K562 (cell line): ENCODE results near the gene HOXB1. TPM values are rescaled to one million over a fixed set of nuclear protein-coding genes. Genes with fewer than 3 reads are reported as not detected.

ENCODE experiments used
- DEAF1 ChIP-seq: fragments of 450-650 bp; formaldehyde crosslinking; IDR thresholded peaks from 2 replicates; pipeline ENCODE4 v1.4.0; 2020; ENCODE audit warnings: mild to moderate bottlenecking, moderate library complexity
- ELK3 ChIP-seq: fragments of 450-650 bp; formaldehyde crosslinking; IDR thresholded peaks from 2 replicates; pipeline ENCODE4 v1.4.0; 2020; ENCODE audit warnings: mild to moderate bottlenecking
- ILF3 ChIP-seq: fragments of 450-650 bp; IDR thresholded peaks from 2 replicates; pipeline ENCODE4 v1.6.1; 2018; ENCODE audit warnings: antibody characterized with exemption, mild to moderate bottlenecking, moderate library complexity, borderline replicate concordance
- PBX2 ChIP-seq, 2 experiments: IDR thresholded peaks in 1 of 2; conservative IDR thresholded peaks in 1 of 2; 2 replicates each; pipeline ENCODE4 v1.6.1; 2016; ENCODE audit warnings: low read depth in 2 of 2, mild to moderate bottlenecking in 1 of 2, missing compliant biosample characterization in 1 of 2, missing genetic modification characterization in 1 of 2, moderate library complexity in 1 of 2
- SPI1 ChIP-seq: IDR thresholded peaks from 2 replicates; pipeline ENCODE4 v1.6.1; 2011; ENCODE audit warnings: low read depth, low read length, control low read depth, borderline replicate concordance
- TAF1 ChIP-seq: IDR thresholded peaks from 2 replicates; pipeline ENCODE4 v1.6.1; 2011; ENCODE audit warnings: mild to moderate bottlenecking, low read length, moderate library complexity; ENCODE audit not compliant: insufficient read depth, control insufficient read depth, severe bottlenecking; ENCODE audit errors: extremely low read depth
- TCFL5 ChIP-seq: fragments of 250-450 bp; sonication (Bioruptor Pico); conservative IDR thresholded peaks from 2 replicates; pipeline ENCODE4 v1.6.1; 2021; ENCODE audit warnings: mild to moderate bottlenecking, moderate library complexity, matching md5 sums
- TRIM25 ChIP-seq: fragments of 450-650 bp; IDR thresholded peaks from 2 replicates; pipeline ENCODE4 v1.7.0; 2016; ENCODE audit warnings: borderline replicate concordance
- YY1 ChIP-seq, 3 experiments: IDR thresholded peaks; 2 replicates each; pipeline ENCODE4 v1.6.1; 2011; ENCODE audit warnings: low read length in 2 of 3, mild to moderate bottlenecking in 2 of 3, moderate library complexity in 2 of 3, borderline replicate concordance in 1 of 3, control low read depth in 1 of 3, low read depth in 1 of 3; ENCODE audit not compliant: insufficient read depth in 3 of 3, insufficient replicate concordance in 2 of 3, control insufficient read depth in 1 of 3, insufficient read length in 1 of 3; ENCODE audit errors: extremely low read depth in 1 of 3
- ZNF583 ChIP-seq: fragments of 250-450 bp; sonication (Bioruptor Pico); IDR thresholded peaks from 2 replicates; pipeline ENCODE4 v1.4.0; 2020
- ZNF592 ChIP-seq: fragments of 450-650 bp; IDR thresholded peaks from 2 replicates; pipeline ENCODE4 v1.6.1; 2017; ENCODE audit warnings: antibody characterized with exemption, mild to moderate bottlenecking
- polyA plus RNA-seq, 8 experiments: library from polyadenylated mRNA; depleted of rRNA in 4 of 8; stranded (reverse) in 5 of 8; unstranded in 3 of 8; fragments of >200 nt; fragmentation: Nextera tagmentation in 2 of 8; fragmentation: Illumina TruSeq in 1 of 8; extraction: Ambion mirVana in 2 of 8; extraction: Trizol in 1 of 8; gene quantifications; 2 replicates each; pipeline versions ENCODE4 v1.2.1 to v1.2.3, GENCODE V29; 2011 to 2014; ENCODE audit warnings: inconsistent platforms in 1 of 8, missing spikeins in 1 of 8
- total RNA-seq, 7 experiments: library from RNA; depleted of rRNA in 6 of 7; stranded (reverse); fragments of >200 nt in 6 of 7; fragmentation: Illumina TruSeq in 2 of 7; extraction: Trizol in 2 of 7; gene quantifications; 2 replicates each; pipeline versions ENCODE4 v1.2.1 to v1.2.3, GENCODE V29; 2011 to 2021; ENCODE audit warnings: low replicate concordance in 1 of 7

HOXB1 gene
- total and polyA plus RNA-seq, 9 of the 15 experiments (the other 6 are each of a cell fraction or from before 2014, with no cell fraction given), result 0.04 TPM; not detected in 8

- TF ChIP-seq DEAF1 (CRISPR knock-in tag) (0 out of 2 replicates have a peak, but pooled peaks have one; percentile 24), TRIM25 (no peak), TCFL5 (CRISPR knock-in tag) (no peak), ILF3 (no peak), YY1 (IDR thresholded peaks at IDR 0.05; ENCODE audit: borderline replicate concordance in 1 of 3, control insufficient read depth in 1 of 3, extremely low read depth in 1 of 3, insufficient read depth in 3 of 3, insufficient read length in 1 of 3, insufficient replicate concordance in 2 of 3, low read depth in 1 of 3, low read length in 2 of 3) (peak in 1 of 3 experiments; percentile 27), ZNF583 (CRISPR knock-in tag) (0 out of 2 replicates have a peak, but pooled peaks have one; percentile 32), PBX2 (CRISPR knock-in tag; IDR thresholded peaks at IDR 0.05; ENCODE audit: low read depth) (no peak), PBX2 (tag; conservative IDR thresholded peaks at IDR 0.05; ENCODE audit: low read depth) (peak; percentile 67), ELK3 (CRISPR knock-in tag) (no peak), SPI1 (peak; percentile 58; the same call in 1 of the 2 replicates), TAF1 (peak; percentile 42), ZNF592 (peak; percentile 28)
These were observed 49.1 kb upstream of the HOXB1 start (continued) for GRCh38 chr17:48579760-48580554.
